Ectodermal cell (in vitro differentiated cells): ENCODE data around the gene ZNFX1. TPM values are rescaled to one million over a fixed set of nuclear protein-coding genes. Genes with fewer than 3 reads are reported as not detected.

Source experiments
- H3K27ac ChIP-seq: 2 replicates; pipeline ENCODE4 v1.7.0; 2013; ENCODE audit warnings: mild to moderate bottlenecking, low read depth, low read length; ENCODE audit not compliant: insufficient read depth, poor library complexity, severe bottlenecking
- H3K27me3 ChIP-seq: 2 replicates; pipeline ENCODE4 v1.7.0; 2013; ENCODE audit warnings: mild to moderate bottlenecking, low read length; ENCODE audit not compliant: insufficient read depth, control insufficient read depth, poor library complexity, severe bottlenecking
- H3K36me3 ChIP-seq: one replicate; pipeline ENCODE4 v1.7.0; 2013; ENCODE audit warnings: low read length; ENCODE audit not compliant: control insufficient read depth, insufficient read depth
- H3K4me1 ChIP-seq: one replicate; pipeline ENCODE4 v1.7.0; 2013; ENCODE audit warnings: low read length; ENCODE audit not compliant: control insufficient read depth, insufficient read depth
- H3K4me3 ChIP-seq: 2 replicates; pipeline ENCODE4 v1.7.0; 2013; ENCODE audit warnings: low read depth, low read length, control low read depth; ENCODE audit not compliant: insufficient read depth
- H3K9me3 ChIP-seq: 2 replicates; pipeline ENCODE4 v1.7.0; 2013; ENCODE audit warnings: mild to moderate bottlenecking, low read length, moderate library complexity; ENCODE audit not compliant: control insufficient read depth
- WGBS, 2 experiments: methylation state at CpG; one replicate each; pipeline ENCODE4 v1.1.7; 2013; ENCODE audit warnings: missing lambda C conversion rate in 2 of 2; 5-methylcytosine and 5-hydroxymethylcytosine counted together
- polyA plus RNA-seq, 4 experiments: library from polyadenylated mRNA; stranded (reverse); fragments of 50-300 nt; gene quantifications; one replicate each; pipeline ENCODE4 v1.2.3, GENCODE V29; 2013

ZNFX1 gene
- 5.7 TPM for polyA plus RNA-seq (2013, experiment 1 of 4)
- polyA plus RNA-seq (2013, experiment 2 of 4): 6.2 TPM
- 5.6 TPM for polyA plus RNA-seq (2013, experiment 3 of 4)
- 5.8 TPM for polyA plus RNA-seq (2013, experiment 4 of 4)

- H3K4me3 ChIP-seq: peak within 1 kb of the TSS; percentile 99
- H3K36me3 ChIP-seq: peaks cover 50% of the 10 kb centered on the region
- peak within 1 kb of the TSS; percentile 94 for H3K27ac ChIP-seq
- H3K9me3 ChIP-seq: no peaks in the 10 kb centered on the region
- WGBS, 2 experiments: 0 to 1% methylated on average over 80 of the region's 80 CpGs
- H3K4me1 ChIP-seq: no peaks in the 10 kb centered on the region
- no peaks in the 10 kb centered on the region for H3K27me3 ChIP-seq
Observed at GRCh38 chr20:49278036-49278817, at the start of gene ZNFX1. Gene ZNFX1, minus strand, starts transcription at chr20:49278057. Its CDS starts 2,218 bp downstream, at chr20:49275839.

- no peaks in the 10 kb centered on the region for H3K36me3 ChIP-seq
- H3K4me3 ChIP-seq: no peak overlapping the region
- peaks cover 4% of the 10 kb centered on the region for H3K27me3 ChIP-seq
- WGBS, 2 experiments: 87 to 88% methylated on average over 10 of the region's 10 CpGs
- no peak overlapping the region for H3K27ac ChIP-seq
- no peaks in the 10 kb centered on the region for H3K9me3 ChIP-seq
- peaks cover 8% of the 10 kb centered on the region for H3K4me1 ChIP-seq
Observed at GRCh38 chr20:49326026-49326425, 48.2 kb upstream of the ZNFX1 start.

- no peak overlapping the region for H3K27ac ChIP-seq
- no peaks in the 10 kb centered on the region for H3K36me3 ChIP-seq
- WGBS, 2 experiments: 90 to 91% methylated on average over 5 of the region's 5 CpGs
- H3K27me3 ChIP-seq: peaks cover 21% of the 10 kb centered on the region
- H3K4me1 ChIP-seq: peaks cover 8% of the 10 kb centered on the region
- no peak overlapping the region for H3K4me3 ChIP-seq
- no peaks in the 10 kb centered on the region for H3K9me3 ChIP-seq
Observed at GRCh38 chr20:49324306-49324705, 46.4 kb upstream of the ZNFX1 start.

GRCh38 chr20:49323622-49324238, 45.9 kb upstream of the ZNFX1 start:
- H3K36me3 ChIP-seq: no peaks in the 10 kb centered on the region
- no peak overlapping the region for H3K27ac ChIP-seq
- H3K4me1 ChIP-seq: peaks cover 10% of the 10 kb centered on the region
- H3K27me3 ChIP-seq: peaks cover 27% of the 10 kb centered on the region
- H3K9me3 ChIP-seq: no peaks in the 10 kb centered on the region
- WGBS, 2 experiments: 84% methylated on average over 9 of the region's 9 CpGs
- H3K4me3 ChIP-seq: no peak overlapping the region

GRCh38 chr20:49320460-49320859, 42.6 kb upstream of the ZNFX1 start:
- peaks cover 59% of the 10 kb centered on the region for H3K27me3 ChIP-seq

GRCh38 chr20:49319208-49319809, 41.5 kb upstream of the ZNFX1 start:
- peaks cover 63% of the 10 kb centered on the region for H3K27me3 ChIP-seq
- WGBS, 2 experiments: 38 to 40% methylated on average over 23 of the region's 25 CpGs

More at GRCh38 chr20:49320460-49320859, 42.6 kb upstream of the ZNFX1 start:
- Histone ChIP-seq H3K27ac (no peak overlapping the region), H3K36me3 (no peaks in the 10 kb centered on the region), H3K9me3 (no peaks in the 10 kb centered on the region), H3K4me3 (no peak overlapping the region), H3K4me1 (peaks cover 11% of the 10 kb centered on the region)
- WGBS, 2 experiments: 0 to 3% methylated on average over 1 of the region's 1 CpG

GRCh38 chr20:49318430-49319207, 40.8 kb upstream of the ZNFX1 start:
- peak overlapping the region; percentile 30 for H3K4me3 ChIP-seq
- H3K27ac ChIP-seq: no peak overlapping the region
- H3K4me1 ChIP-seq: peaks cover 3% of the 10 kb centered on the region
- whole genome bisulfite sequencing, 2 experiments: 2% methylated on average over 69 to 70 of the region's 70 CpGs
- no peaks in the 10 kb centered on the region for H3K9me3 ChIP-seq
- H3K36me3 ChIP-seq: no peaks in the 10 kb centered on the region
- peaks cover 63% of the 10 kb centered on the region for H3K27me3 ChIP-seq

More at GRCh38 chr20:49319208-49319809, 41.5 kb upstream of the ZNFX1 start:
- Histone ChIP-seq H3K27ac (no peak overlapping the region), H3K36me3 (no peaks in the 10 kb centered on the region), H3K4me1 (peaks cover 9% of the 10 kb centered on the region), H3K4me3 (no peak overlapping the region), H3K9me3 (no peaks in the 10 kb centered on the region)

- Histone ChIP-seq H3K4me1 (peaks cover 3% of the 10 kb centered on the region), H3K9me3 (no peaks in the 10 kb centered on the region), H3K36me3 (no peaks in the 10 kb centered on the region), H3K27ac (no peak overlapping the region), H3K27me3 (peaks cover 63% of the 10 kb centered on the region), H3K4me3 (peak overlapping the region; percentile 30)
- 6 to 7% methylated on average over 23 of the region's 23 CpGs for WGBS, 2 experiments
Observed at GRCh38 chr20:49318091-49318429, 40.2 kb upstream of the ZNFX1 start.

GRCh38 chr20:49316704-49317103, 38.8 kb upstream of the ZNFX1 start:
- Histone ChIP-seq H3K9me3 (no peaks in the 10 kb centered on the region), H3K27ac (no peak overlapping the region), H3K4me3 (no peak overlapping the region), H3K4me1 (peaks cover 3% of the 10 kb centered on the region), H3K27me3 (peaks cover 63% of the 10 kb centered on the region), H3K36me3 (no peaks in the 10 kb centered on the region)
- 85 to 89% methylated on average over 1 of the region's 2 CpGs for WGBS, 2 experiments
